Panc1 (cell line): Measurements from ENCODE around the gene ZBTB7C. TPM values are rescaled to one million over a fixed set of nuclear protein-coding genes. Genes with fewer than 3 reads are reported as not detected.

Source experiments
- ATAC-seq: fragments of 200-7000 bp; cut with Tn5 transposase; 2 replicates; pipeline ENCODE4 v1.9.1; 2020; ENCODE audit warnings: mild to moderate bottlenecking, moderate library complexity
- BruUV-seq: library from RNA; stranded (reverse); fragments of 400-500 nt; replicated peaks from 2 replicates; lab custom pipeline; 2021; lab: Mats Ljungman, UMichigan
- CTCF ChIA-PET: fragments of 300-600 bp; sonication (Branson Sonifier 250); formaldehyde crosslinking; loops from one replicate; lab custom pipeline; 2022; ENCODE audit warnings: antibody characterized with exemption; lab: Charles Lee
- POLR2A ChIA-PET: fragments of 300-600 bp; sonication (Branson Sonifier 250); formaldehyde crosslinking; loops from one replicate; lab custom pipeline; 2022; ENCODE audit warnings: antibody characterized with exemption; lab: Charles Lee
- DNase-seq: peaks from one replicate; pipeline ENCODE4 v3.0.0-alpha.2; 2010; ENCODE audit warnings: low read depth, low spot score
- H3K27ac ChIP-seq: 2 replicates; pipeline ENCODE4 v1.5.1; 2011; ENCODE audit warnings: mild to moderate bottlenecking, low read length, inconsistent platforms
- H3K27me3 ChIP-seq: fragments of 200-500 bp; sonication (Bioruptor generic); 2 replicates; pipeline ENCODE4 v1.6.0; 2014; ENCODE audit warnings: low read length, inconsistent platforms; ENCODE audit not compliant: control insufficient read depth, insufficient read depth
- H3K36me3 ChIP-seq: fragments of 200-500 bp; sonication (Bioruptor generic); 2 replicates; pipeline ENCODE4 v1.5.1; 2014; ENCODE audit warnings: inconsistent platforms, mild to moderate bottlenecking, low read length, moderate library complexity; ENCODE audit not compliant: control insufficient read depth, insufficient read depth
- H3K4me1 ChIP-seq: 2 replicates; pipeline ENCODE4 v1.5.1; 2011; ENCODE audit warnings: inconsistent platforms, mild to moderate bottlenecking, low read length, moderate library complexity; ENCODE audit not compliant: control insufficient read depth, insufficient read depth
- H3K4me3 ChIP-seq, 2 experiments: 2 replicates each; pipeline ENCODE4 v1.5.1; 2011 to 2012; ENCODE audit warnings: low read depth in 2 of 2, low read length in 2 of 2, mild to moderate bottlenecking in 2 of 2, inconsistent platforms in 1 of 2, moderate library complexity in 1 of 2
- H3K9me3 ChIP-seq: fragments of 200-500 bp; sonication (Bioruptor generic); 2 replicates; pipeline ENCODE4 v1.5.1; 2014; ENCODE audit warnings: low read depth, mild to moderate bottlenecking, inconsistent platforms, low read length, moderate library complexity; ENCODE audit not compliant: control insufficient read depth, insufficient read depth
- POLR2AphosphoS5 ChIP-seq: IDR thresholded peaks from 2 replicates; pipeline ENCODE4 v1.6.1; 2012; ENCODE audit warnings: mild to moderate bottlenecking, low read depth, low read length, moderate library complexity
- SIN3A ChIP-seq: IDR thresholded peaks from 2 replicates; pipeline ENCODE4 v1.6.1; 2012; ENCODE audit warnings: low read depth, mild to moderate bottlenecking, low read length, moderate library complexity, borderline replicate concordance; ENCODE audit not compliant: insufficient read depth
- TCF7L2 ChIP-seq: IDR thresholded peaks from 2 replicates; pipeline ENCODE4 v1.6.1; 2011; ENCODE audit warnings: mild to moderate bottlenecking, low read depth, low read length, inconsistent platforms
- in situ Hi-C: cut with HindIII; loops from 2 replicates; pipeline ENCODE4 v1.10.0; 2016; ENCODE audit warnings: low sequenced_read_pairs, low pct_unique_long_range_greater_than_20kb
- intact Hi-C: fragments of 100-400 bp; cut with micrococcal nuclease; formaldehyde crosslinking; loops from one replicate; pipeline ENCODE4 v1.10.0; 2022; ENCODE audit not compliant: unreplicated experiment
- total RNA-seq: library from RNA; stranded (reverse); gene quantifications from one replicate; pipeline ENCODE4 v1.2.1, GENCODE V29; 2021; ENCODE audit not compliant: unreplicated experiment
- TF ChIP-seq, protein P1 (sequence below): fragments of 450-650 bp; IDR thresholded peaks from 2 replicates; pipeline ENCODE4 v1.5.1; 2017; ENCODE audit warnings: mild to moderate bottlenecking
- TF ChIP-seq, protein P2 (sequence below), 2 experiments: IDR thresholded peaks; 2 replicates each; pipeline ENCODE4 v1.6.1; 2011 to 2012; ENCODE audit warnings: low read depth in 2 of 2, control low read depth in 1 of 2, low read length in 1 of 2, mild to moderate bottlenecking in 1 of 2, moderate library complexity in 1 of 2; ENCODE audit not compliant: insufficient read depth in 1 of 2

The ZBTB7C gene
- total RNA-seq, 1 experiment from 2014 or later = 0.03 TPM

DNA sequence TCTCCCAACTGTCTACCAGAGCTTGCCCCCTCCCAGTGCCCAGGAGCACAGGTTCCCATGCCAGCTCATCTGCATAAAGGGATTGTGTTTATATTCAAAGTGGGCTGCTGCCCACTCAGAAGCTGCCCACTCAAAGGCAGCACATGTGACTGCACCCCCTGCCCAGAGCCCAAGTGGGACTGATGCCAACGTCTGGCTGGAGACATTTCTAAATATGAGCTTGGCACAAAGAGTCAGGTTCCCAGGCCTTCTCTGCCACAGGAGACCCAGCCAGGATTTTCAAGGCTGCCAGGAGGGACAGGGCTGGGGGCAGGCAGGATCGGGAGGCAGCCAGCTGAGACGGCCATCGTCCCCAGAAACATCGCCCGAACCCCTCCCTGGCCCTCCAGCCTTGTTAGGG lies 67.1 kb downstream of the ZBTB7C start:
- Histone ChIP-seq H3K4me1 (no peaks in the 10 kb centered on the region), H3K36me3 (no peaks in the 10 kb centered on the region), H3K27me3 (no peaks in the 10 kb centered on the region; the same call in 1 of the 2 replicates), H3K27ac (no peak overlapping the region), H3K4me3 (no peak overlapping the region), H3K9me3 (no peaks in the 10 kb centered on the region)
- CTCF ChIA-PET = no interaction called here
- ATAC-seq (no peak), DNase-seq (no peak)
- intact Hi-C loops = no loop called here
- TF ChIP-seq, protein P1, sequence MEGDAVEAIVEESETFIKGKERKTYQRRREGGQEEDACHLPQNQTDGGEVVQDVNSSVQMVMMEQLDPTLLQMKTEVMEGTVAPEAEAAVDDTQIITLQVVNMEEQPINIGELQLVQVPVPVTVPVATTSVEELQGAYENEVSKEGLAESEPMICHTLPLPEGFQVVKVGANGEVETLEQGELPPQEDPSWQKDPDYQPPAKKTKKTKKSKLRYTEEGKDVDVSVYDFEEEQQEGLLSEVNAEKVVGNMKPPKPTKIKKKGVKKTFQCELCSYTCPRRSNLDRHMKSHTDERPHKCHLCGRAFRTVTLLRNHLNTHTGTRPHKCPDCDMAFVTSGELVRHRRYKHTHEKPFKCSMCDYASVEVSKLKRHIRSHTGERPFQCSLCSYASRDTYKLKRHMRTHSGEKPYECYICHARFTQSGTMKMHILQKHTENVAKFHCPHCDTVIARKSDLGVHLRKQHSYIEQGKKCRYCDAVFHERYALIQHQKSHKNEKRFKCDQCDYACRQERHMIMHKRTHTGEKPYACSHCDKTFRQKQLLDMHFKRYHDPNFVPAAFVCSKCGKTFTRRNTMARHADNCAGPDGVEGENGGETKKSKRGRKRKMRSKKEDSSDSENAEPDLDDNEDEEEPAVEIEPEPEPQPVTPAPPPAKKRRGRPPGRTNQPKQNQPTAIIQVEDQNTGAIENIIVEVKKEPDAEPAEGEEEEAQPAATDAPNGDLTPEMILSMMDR = no peak
- TF ChIP-seq, protein P2, sequence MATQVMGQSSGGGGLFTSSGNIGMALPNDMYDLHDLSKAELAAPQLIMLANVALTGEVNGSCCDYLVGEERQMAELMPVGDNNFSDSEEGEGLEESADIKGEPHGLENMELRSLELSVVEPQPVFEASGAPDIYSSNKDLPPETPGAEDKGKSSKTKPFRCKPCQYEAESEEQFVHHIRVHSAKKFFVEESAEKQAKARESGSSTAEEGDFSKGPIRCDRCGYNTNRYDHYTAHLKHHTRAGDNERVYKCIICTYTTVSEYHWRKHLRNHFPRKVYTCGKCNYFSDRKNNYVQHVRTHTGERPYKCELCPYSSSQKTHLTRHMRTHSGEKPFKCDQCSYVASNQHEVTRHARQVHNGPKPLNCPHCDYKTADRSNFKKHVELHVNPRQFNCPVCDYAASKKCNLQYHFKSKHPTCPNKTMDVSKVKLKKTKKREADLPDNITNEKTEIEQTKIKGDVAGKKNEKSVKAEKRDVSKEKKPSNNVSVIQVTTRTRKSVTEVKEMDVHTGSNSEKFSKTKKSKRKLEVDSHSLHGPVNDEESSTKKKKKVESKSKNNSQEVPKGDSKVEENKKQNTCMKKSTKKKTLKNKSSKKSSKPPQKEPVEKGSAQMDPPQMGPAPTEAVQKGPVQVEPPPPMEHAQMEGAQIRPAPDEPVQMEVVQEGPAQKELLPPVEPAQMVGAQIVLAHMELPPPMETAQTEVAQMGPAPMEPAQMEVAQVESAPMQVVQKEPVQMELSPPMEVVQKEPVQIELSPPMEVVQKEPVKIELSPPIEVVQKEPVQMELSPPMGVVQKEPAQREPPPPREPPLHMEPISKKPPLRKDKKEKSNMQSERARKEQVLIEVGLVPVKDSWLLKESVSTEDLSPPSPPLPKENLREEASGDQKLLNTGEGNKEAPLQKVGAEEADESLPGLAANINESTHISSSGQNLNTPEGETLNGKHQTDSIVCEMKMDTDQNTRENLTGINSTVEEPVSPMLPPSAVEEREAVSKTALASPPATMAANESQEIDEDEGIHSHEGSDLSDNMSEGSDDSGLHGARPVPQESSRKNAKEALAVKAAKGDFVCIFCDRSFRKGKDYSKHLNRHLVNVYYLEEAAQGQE (IDR thresholded peaks at IDR 0.05; ENCODE audit: insufficient read depth in 1 of 2, low read depth in 2 of 2, low read length in 1 of 2) = no peak
- TF ChIP-seq TCF7L2 = no peak
- TF ChIP-seq POLR2AphosphoS5 = no peak
- TF ChIP-seq SIN3A = no peak
- BruUV-seq = no TSS peak
- in situ Hi-C loops = no loop called here
- POLR2A ChIA-PET = no interaction called here

DNA sequence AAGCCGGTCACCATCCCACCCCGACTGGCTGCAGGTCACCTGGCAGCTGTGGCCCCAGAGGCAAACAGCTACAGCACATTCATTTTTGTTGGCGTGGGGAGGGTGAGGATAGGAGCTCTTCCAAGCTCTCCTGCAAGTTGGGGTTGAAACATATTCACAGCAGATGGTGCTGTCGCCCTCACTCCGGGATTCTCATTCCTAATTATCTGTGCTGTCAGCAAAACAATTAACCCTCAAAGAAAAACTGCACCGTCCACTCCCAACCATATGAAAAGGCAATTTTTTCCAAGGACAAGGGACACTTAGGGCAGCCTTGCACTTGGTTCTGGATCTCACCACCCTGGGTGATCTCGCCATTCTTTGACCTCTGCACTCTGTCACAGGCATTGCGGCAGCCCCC lies 68.6 kb downstream of the ZBTB7C start:
- ChIA-PET POLR2A (no interaction called here), CTCF (no interaction called here)
- no peaks in the 10 kb centered on the region; the same call in 1 of the 2 replicates for H3K27me3 ChIP-seq
- no peaks in the 10 kb centered on the region for H3K4me1 ChIP-seq
- intact Hi-C loops (no loop called here), in situ Hi-C loops (no loop called here)
- H3K27ac ChIP-seq = no peak overlapping the region
- ATAC-seq (no peak), DNase-seq (no peak)
- no peaks in the 10 kb centered on the region for H3K36me3 ChIP-seq
- H3K4me3 ChIP-seq = no peak overlapping the region
- H3K9me3 ChIP-seq = no peaks in the 10 kb centered on the region
- no TSS peak for BruUV-seq
- TF ChIP-seq, protein P2 (IDR thresholded peaks at IDR 0.05; ENCODE audit: insufficient read depth in 1 of 2, low read depth in 2 of 2, low read length in 1 of 2) = no peak
- no peak for TF ChIP-seq SIN3A
